GM12873 (cell line): Measurements from ENCODE around the gene PIGX.

Experiments
- TF ChIP-seq, protein P1 (sequence below): IDR thresholded peaks from 2 replicates; pipeline ENCODE4 v1.5.1; 2012; ENCODE audit warnings: low read depth, mild to moderate bottlenecking, moderate library complexity, low read length, control low read depth; ENCODE audit not compliant: insufficient read depth; ENCODE audit errors: missing control alignments

Gene PIGX

DNA sequence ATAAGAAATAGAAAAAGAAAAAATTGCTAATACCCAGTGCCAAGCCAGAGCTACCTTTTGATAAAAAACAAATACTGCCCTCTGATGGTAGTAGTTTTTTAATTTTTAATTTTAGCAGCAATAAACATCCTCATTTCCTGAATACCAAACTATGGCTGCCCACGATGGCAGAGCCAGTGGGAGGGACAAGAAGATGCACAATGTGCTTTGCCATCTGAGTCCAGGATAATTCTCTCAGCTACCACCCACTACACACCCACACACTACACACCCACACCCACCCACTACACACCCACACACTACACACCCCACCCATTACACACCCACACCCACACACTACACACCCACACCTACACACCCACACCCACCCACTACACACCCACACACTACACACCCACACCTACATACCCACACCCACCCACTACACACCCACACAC lies 18.0 kb upstream of the PIGX start:
- TF ChIP-seq, protein P1, sequence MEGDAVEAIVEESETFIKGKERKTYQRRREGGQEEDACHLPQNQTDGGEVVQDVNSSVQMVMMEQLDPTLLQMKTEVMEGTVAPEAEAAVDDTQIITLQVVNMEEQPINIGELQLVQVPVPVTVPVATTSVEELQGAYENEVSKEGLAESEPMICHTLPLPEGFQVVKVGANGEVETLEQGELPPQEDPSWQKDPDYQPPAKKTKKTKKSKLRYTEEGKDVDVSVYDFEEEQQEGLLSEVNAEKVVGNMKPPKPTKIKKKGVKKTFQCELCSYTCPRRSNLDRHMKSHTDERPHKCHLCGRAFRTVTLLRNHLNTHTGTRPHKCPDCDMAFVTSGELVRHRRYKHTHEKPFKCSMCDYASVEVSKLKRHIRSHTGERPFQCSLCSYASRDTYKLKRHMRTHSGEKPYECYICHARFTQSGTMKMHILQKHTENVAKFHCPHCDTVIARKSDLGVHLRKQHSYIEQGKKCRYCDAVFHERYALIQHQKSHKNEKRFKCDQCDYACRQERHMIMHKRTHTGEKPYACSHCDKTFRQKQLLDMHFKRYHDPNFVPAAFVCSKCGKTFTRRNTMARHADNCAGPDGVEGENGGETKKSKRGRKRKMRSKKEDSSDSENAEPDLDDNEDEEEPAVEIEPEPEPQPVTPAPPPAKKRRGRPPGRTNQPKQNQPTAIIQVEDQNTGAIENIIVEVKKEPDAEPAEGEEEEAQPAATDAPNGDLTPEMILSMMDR, result no peak

DNA sequence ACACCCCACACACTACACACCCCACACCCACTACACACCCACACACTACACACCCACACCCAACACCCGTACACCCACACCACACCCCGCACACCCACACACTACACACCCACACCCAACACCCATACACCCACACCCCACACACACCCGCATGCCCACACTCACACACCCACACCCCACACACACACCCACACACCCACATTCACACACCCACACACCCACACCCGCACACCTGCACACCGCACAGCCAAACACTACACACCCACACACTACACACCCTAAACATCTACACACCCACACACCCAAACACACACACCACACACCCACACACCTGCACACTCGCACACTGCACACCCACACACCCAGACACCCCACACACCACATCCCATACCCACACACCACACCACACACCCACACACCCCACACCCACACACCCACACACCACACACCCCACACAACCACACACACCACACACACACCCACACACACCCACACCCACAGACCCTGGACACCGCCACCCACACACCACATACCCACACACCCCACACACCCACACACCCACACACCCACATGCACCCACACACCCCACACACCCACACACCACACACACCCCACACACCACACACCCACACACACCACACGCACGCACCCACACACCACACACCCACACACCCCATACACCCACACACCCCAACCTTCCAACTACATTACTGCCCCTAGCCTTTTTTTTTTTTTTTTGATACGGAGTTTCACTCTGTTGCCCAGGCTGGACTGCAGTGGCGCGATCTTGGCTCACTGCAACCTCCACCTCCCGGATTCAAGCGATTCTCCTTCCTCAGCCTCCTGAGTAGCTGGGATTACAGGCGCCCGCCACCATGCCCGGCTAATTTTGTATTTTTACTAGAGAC lies 17.0 kb upstream of the PIGX start:
- TF ChIP-seq, protein P1, result no peak

DNA sequence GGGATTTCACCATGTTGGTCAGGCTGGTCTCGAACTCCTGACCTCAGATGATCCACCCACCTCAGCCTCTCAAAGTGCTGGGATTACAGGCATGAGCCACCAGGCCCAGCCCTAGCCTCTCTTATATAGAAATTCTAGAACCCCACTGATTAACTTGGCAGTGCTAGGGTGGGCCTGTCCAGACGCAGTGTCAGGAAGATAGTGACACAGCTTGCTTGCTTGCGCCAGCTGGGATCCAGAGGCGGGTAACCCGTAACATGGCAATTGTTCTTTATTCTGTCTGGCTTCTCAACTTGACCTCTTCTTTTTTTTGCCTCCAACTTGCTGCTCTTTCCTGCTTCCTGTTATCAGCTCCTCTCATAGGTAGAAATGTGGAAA lies 16.3 kb upstream of the PIGX start:
- TF ChIP-seq, protein P1, result no peak

DNA sequence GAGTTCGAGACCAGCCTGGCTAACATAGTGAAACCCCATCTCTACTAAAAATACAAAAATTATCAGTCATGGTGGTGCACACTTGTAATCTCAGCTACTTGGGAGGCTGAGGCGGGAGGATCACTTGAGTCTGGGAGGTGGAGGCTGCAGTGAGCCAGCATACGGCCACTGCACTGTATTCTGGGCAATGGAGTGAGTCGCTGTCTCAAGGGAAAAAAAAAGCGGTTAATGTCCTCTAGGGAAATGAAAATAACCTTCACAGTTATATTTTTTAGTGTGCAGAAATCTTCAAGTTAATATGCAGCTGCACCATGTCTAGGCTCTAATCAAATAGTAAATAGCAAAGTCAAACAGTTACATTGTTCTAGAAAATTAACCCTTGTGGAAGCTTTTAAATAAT lies 14.9 kb upstream of the PIGX start:
- TF ChIP-seq, protein P1, result no peak

DNA sequence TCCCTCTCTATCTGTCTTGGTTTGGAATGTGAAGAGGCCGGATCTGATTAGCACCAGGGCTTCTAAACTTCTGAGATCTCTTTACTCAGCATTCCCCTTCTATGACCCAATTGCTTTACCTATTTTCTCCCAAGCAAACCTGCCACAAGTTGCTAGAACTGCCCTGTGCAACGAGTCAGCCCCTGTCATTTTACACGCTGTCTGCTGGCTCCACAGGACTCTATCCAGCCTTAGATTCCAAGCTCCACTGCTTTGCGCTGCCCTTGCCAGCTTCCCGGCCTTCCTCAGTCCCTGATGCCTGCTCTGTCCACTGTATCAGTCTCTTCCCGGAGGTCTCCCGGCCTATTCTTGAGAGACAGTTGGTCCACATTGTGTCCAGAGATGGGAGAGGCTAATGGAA lies 12.4 kb upstream of the PIGX start:
- TF ChIP-seq, protein P1, result no peak

DNA sequence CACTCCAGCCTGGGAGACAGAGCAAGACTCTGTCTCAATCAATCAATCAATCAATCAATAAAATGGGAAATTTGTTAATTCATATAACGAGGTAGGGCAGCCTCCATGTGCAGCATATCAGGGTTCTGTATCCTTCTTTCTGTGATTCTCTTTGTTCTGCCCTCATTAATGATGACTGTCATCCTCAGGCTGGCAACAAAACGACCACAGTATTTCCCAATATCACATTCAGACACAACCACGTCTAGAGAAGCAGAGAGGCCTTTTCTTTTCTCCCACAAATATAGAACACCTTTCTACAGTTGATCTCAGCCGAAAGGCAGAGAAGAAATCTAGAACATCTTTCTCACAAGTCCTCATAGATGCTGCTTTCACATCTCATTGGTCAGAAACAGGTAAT lies 11.4 kb upstream of the PIGX start:
- TF ChIP-seq, protein P1, result no peak

DNA sequence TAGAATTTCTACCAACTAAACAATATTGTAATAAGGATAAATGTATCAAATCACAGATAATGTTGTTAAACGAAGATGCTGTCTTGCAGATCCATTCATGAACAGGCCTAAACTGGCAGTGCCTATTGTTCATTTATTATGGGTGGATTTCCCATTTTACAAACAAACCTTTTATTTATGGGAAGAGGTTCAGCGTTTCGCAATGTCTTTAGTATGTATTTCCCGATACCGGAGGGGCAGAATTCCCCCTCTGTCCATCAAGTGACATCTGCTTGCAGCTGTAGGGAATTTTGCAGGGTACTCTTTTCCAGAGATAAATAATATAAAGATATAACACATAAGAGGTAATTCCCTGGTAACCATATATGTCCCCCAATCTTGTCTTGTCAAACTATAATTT lies 5.8 kb upstream of the PIGX start:
- TF ChIP-seq, protein P1, result no peak
